Liver (tissue), 9 donors: Measurements from ENCODE around the gene NTHL1. TPM values are rescaled to one million over a fixed set of nuclear protein-coding genes. Genes with fewer than 3 reads are reported as not detected.

Source experiments
- DNase-seq: peaks from one replicate; pipeline ENCODE4 v3.0.0-alpha.2; 2017; ENCODE audit warnings: low spot score
- H3K27ac ChIP-seq, 2 donors: one replicate each; pipeline ENCODE4 v1.7.0; 2013; ENCODE audit warnings: inconsistent platforms in 2 of 2, low read length in 2 of 2, control low read depth in 1 of 2, low read depth in 1 of 2, mild to moderate bottlenecking in 1 of 2
- H3K27me3 ChIP-seq, 4 donors: one replicate each; pipeline versions ENCODE4 v1.6.1 to v1.7.0; 2013; ENCODE audit warnings: low read length in 3 of 4, inconsistent platforms in 1 of 4, mild to moderate bottlenecking in 1 of 4, moderate library complexity in 1 of 4; ENCODE audit not compliant: control insufficient read depth in 4 of 4, insufficient read depth in 4 of 4
- H3K36me3 ChIP-seq, 4 donors: one replicate each; pipeline versions ENCODE4 v1.6.1 to v1.7.0; 2013; ENCODE audit warnings: low read length in 3 of 4, mild to moderate bottlenecking in 3 of 4, low read depth in 1 of 4, moderate library complexity in 1 of 4; ENCODE audit not compliant: control insufficient read depth in 4 of 4, insufficient read depth in 3 of 4
- H3K4me1 ChIP-seq, 4 donors: one replicate each; pipeline versions ENCODE4 v1.6.1 to v1.7.0; 2013; ENCODE audit warnings: low read length in 3 of 4, mild to moderate bottlenecking in 3 of 4, moderate library complexity in 1 of 4; ENCODE audit not compliant: control insufficient read depth in 4 of 4, insufficient read depth in 4 of 4
- H3K4me3 ChIP-seq, 3 donors: one replicate each; pipeline versions ENCODE4 v1.6.1 to v1.7.0; 2013; ENCODE audit warnings: low read length in 3 of 3, control low read depth in 1 of 3, low read depth in 1 of 3, mild to moderate bottlenecking in 1 of 3
- H3K9ac ChIP-seq, 2 donors: one replicate each; pipeline ENCODE4 v1.7.0; 2013; ENCODE audit warnings: low read length in 2 of 2, mild to moderate bottlenecking in 2 of 2, moderate library complexity in 2 of 2, control low read depth in 1 of 2, low read depth in 1 of 2
- H3K9me3 ChIP-seq, 4 donors: one replicate each; pipeline versions ENCODE4 v1.6.1 to v1.7.0; 2013; ENCODE audit warnings: low read length in 3 of 4; ENCODE audit not compliant: control insufficient read depth in 4 of 4
- ATF3 ChIP-seq: IDR thresholded peaks from 2 replicates; pipeline ENCODE4 v1.6.1; 2016; ENCODE audit warnings: antibody characterized with exemption
- CTCF ChIP-seq: fragments of 150-350 bp; IDR thresholded peaks from 2 replicates; pipeline ENCODE4 v1.5.1; 2017; ENCODE audit warnings: improper control_type of control experiment, low read depth, low read length; ENCODE audit not compliant: missing input control
- GABPA ChIP-seq, 2 donors: IDR thresholded peaks in 1 of 2; conservative IDR thresholded peaks in 1 of 2; 2 replicates each; pipeline ENCODE4 v1.6.1; 2016; ENCODE audit warnings: antibody characterized with exemption in 2 of 2, mild to moderate bottlenecking in 1 of 2, moderate library complexity in 1 of 2
- HNF4A ChIP-seq, 2 donors: conservative IDR thresholded peaks; 2 replicates each; pipeline ENCODE4 v1.6.1; 2016; ENCODE audit warnings: antibody characterized with exemption in 2 of 2, mild to moderate bottlenecking in 2 of 2
- NR2F2 ChIP-seq: IDR thresholded peaks from 2 replicates; pipeline ENCODE4 v1.6.1; 2016; ENCODE audit warnings: antibody characterized with exemption
- RAD21 ChIP-seq, 2 donors: IDR thresholded peaks; 2 replicates each; pipeline ENCODE4 v1.6.1; 2016; ENCODE audit warnings: antibody characterized with exemption in 2 of 2, mild to moderate bottlenecking in 2 of 2
- REST ChIP-seq: IDR thresholded peaks from 2 replicates; pipeline ENCODE4 v1.6.1; 2016; ENCODE audit warnings: antibody characterized with exemption, mild to moderate bottlenecking
- RXRA ChIP-seq, 2 donors: IDR thresholded peaks; 2 replicates each; pipeline ENCODE4 v1.6.1; 2017 to 2018; ENCODE audit warnings: antibody characterized with exemption in 2 of 2, mild to moderate bottlenecking in 1 of 2
- SP1 ChIP-seq: IDR thresholded peaks from 2 replicates; pipeline ENCODE4 v1.6.1; 2018; ENCODE audit warnings: antibody characterized with exemption, mild to moderate bottlenecking
- YY1 ChIP-seq: IDR thresholded peaks from 2 replicates; pipeline ENCODE4 v1.6.1; 2016; ENCODE audit warnings: antibody characterized with exemption, mild to moderate bottlenecking
- WGBS: extraction: QIAGEN DNeasy Blood & Tissue Kit; methylation state at CpG from one replicate; pipeline ENCODE4 v1.1.7; 2013; 5-methylcytosine and 5-hydroxymethylcytosine counted together
- polyA plus RNA-seq, 2 donors: library from polyadenylated mRNA; stranded (reverse) in 1 of 2; unstranded in 1 of 2; fragments of 200-250 nt in 1 of 2; fragments of >200 nt in 1 of 2; fragmentation: Nextera tagmentation in 1 of 2; extraction: Ambion mirVana in 1 of 2; gene quantifications; one replicate each; pipeline versions ENCODE4 v1.2.1 to v1.2.3, GENCODE V29; 2013 to 2015
- total RNA-seq, 2 donors: library from RNA; depleted of rRNA; stranded (reverse); fragments of >200 nt; gene quantifications; one replicate each; pipeline ENCODE4 v1.2.3, GENCODE V29; 2014
- donor health status: healthy.
- donor health status: healthy.
- donor health status: healthy.
- donor health status: healthy.
- donor health status: healthy.

The NTHL1 gene
- total and polyA plus RNA-seq, 4 donors = 10.4 to 166 (median 19.1) TPM

- Histone ChIP-seq H3K4me1 (peaks cover 30 to 67% (median 49%) of the 10 kb centered on the region in 4 donors), H3K27ac (peak overlapping the region; percentile 54 to 61), H3K9ac (no peak overlapping the region), H3K9me3 (no peaks in the 10 kb centered on the region), H3K27me3 (no peaks in the 10 kb centered on the region), H3K36me3 (no peaks in the 10 kb centered on the region), H3K4me3 (no peak overlapping the region)
- TF ChIP-seq NR2F2 (peak; percentile 46), YY1 (no peak), REST (no peak), HNF4A (conservative IDR thresholded peaks at IDR 0.05) (no peak), RAD21 (IDR thresholded peaks at IDR 0.05) (no peak), RXRA (IDR thresholded peaks at IDR 0.05) (no peak), GABPA (IDR thresholded peaks at IDR 0.05 in 1 of 2, conservative IDR thresholded peaks at IDR 0.05 in 1 of 2) (no peak), ATF3 (no peak)
- no peak for DNase-seq
- WGBS = 88% methylated on average over 12 of the region's 12 CpGs
Measured at GRCh38 chr16:2024032-2024420, 23.6 kb downstream of the NTHL1 start.

DNA sequence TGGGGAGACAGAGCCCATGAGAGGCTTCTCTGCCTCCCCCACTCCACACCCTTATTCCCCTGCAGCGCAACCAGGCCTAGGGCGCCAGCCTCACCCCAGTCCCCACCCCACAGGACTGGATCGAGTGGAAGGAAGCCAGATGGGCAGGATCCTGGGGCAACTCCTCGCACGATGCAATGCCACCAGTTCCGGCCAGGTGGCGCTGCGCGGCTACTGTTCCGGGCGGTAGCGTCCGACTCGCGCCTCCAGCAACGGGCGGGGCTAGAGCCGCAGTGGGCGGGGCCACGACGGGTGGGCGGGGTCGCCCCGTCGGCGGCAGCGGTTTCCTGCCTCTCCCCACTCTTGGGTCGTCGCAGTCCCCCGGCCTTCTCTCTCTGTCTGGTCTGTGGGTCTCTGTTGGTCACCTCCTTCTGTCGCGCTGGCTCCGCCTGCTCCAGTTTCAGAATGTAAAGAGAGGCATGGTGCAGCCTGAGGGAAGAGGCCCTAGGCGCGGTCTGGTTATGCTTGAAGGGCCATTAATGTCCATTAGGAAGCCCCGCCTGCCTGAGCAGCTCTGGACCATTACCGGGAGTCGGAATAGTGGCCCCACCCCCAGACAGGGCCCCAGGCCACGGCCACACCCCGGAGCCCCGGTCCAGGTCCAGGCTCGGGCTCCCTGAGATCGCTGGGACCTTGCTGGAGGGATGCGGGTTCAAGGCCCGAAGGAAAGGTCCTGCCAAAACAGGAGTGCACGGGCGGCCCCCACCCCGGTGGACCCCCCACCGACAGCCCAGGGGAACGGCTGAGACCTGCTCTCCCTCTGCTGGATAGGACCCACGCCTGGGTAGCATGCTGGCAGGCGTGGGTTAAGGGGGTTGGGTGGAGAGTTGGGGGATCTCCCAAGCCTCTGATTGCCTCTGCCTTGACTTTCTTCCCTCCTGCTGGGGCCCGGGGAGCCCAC is 24.3 kb downstream of the NTHL1 start:
- peaks cover 25 to 60% (median 42%) of the 10 kb centered on the region in 4 donors for H3K4me1 ChIP-seq
- H3K4me3 ChIP-seq = peak overlapping the region in 1 of 3 donors; percentile 18
- H3K36me3 ChIP-seq = no peaks in the 10 kb centered on the region
- no peaks in the 10 kb centered on the region for H3K27me3 ChIP-seq
- H3K9ac ChIP-seq = no peak overlapping the region
- WGBS = 20% methylated on average over 53 of the region's 53 CpGs
- no peaks in the 10 kb centered on the region for H3K9me3 ChIP-seq
- peak; percentile 99 for DNase-seq
- peak overlapping the region; percentile 54 to 61 for H3K27ac ChIP-seq
- TF ChIP-seq RAD21 (IDR thresholded peaks at IDR 0.05) = peak; percentile 97
- peak in 1 of 2 donors; percentile 15 for TF ChIP-seq GABPA (IDR thresholded peaks at IDR 0.05 in 1 of 2, conservative IDR thresholded peaks at IDR 0.05 in 1 of 2)
- TF ChIP-seq RXRA (IDR thresholded peaks at IDR 0.05) = no peak
- TF ChIP-seq CTCF = peak; percentile 98
- TF ChIP-seq YY1 = no peak
- TF ChIP-seq SP1 = peak; percentile 39
